HepG2 (cell line): ENCODE measurements around the gene ACTL8. TPM values are rescaled to one million over a fixed set of nuclear protein-coding genes. Genes with fewer than 3 reads are reported as not detected.

Source experiments
- ATAC-seq: fragments of 200-7000 bp; cut with Tn5 transposase; 3 replicates; pipeline ENCODE4 v1.9.1; 2020; ENCODE audit warnings: mild to moderate bottlenecking, moderate library complexity
- BruUV-seq: library from RNA; stranded (reverse); fragments of 400-500 nt; replicated peaks from 2 replicates; lab custom pipeline; 2021; lab: Mats Ljungman, UMichigan
- CTCF ChIA-PET: fragments of 300-600 bp; formaldehyde crosslinking; extraction: SDS; loops from one replicate; lab custom pipeline; 2021; ENCODE audit warnings: low total read pairs, inconsistent platforms, low intra/inter-chr PET ratio; lab: Yijun Ruan, JAX
- POLR2A ChIA-PET: fragments of 350-600 bp; sonication (Branson Sonifier 250); formaldehyde crosslinking; loops from one replicate; lab custom pipeline; 2020; ENCODE audit warnings: antibody characterized with exemption, inconsistent platforms; lab: Yijun Ruan, JAX
- DNase-seq: peaks from one replicate; pipeline ENCODE4 v3.0.0-alpha.2; 2015; ENCODE audit warnings: low spot score
- FAIRE-seq: peaks from 3 replicates; lab custom pipeline; 2011; peaks lifted over from hg19 to GRCh38; lab: Jason Lieb, UNC
- H2AFZ ChIP-seq: one replicate; pipeline ENCODE4 v1.6.1; 2011; ENCODE audit warnings: low read length, inconsistent platforms
- H3K27ac ChIP-seq: fragments of 300-600 bp; 3 replicates; pipeline ENCODE4 v1.8.0; 2011; ENCODE audit warnings: mixed run types, mild to moderate bottlenecking, mixed read lengths, low read length, inconsistent platforms; ENCODE audit not compliant: insufficient read depth; ENCODE audit errors: extremely low read length
- H3K27me3 ChIP-seq, 2 experiments: fragments of 200-600 bp in 1 of 2; 2 replicates in 1 of 2; 3 replicates in 1 of 2; pipeline versions ENCODE4 v1.6.0 to v1.8.0; 2011; ENCODE audit warnings: low read length in 2 of 2, mild to moderate bottlenecking in 2 of 2, moderate library complexity in 2 of 2, inconsistent platforms in 1 of 2; ENCODE audit not compliant: insufficient read depth in 2 of 2, control insufficient read depth in 1 of 2
- H3K36me3 ChIP-seq, 2 experiments: fragments of 200-600 bp in 1 of 2; replicated peaks in 1 of 2; 2 replicates in 1 of 2; 3 replicates in 1 of 2; pipeline versions ENCODE4 v1.5.1 to v1.8.0; 2011; ENCODE audit warnings: low read length in 2 of 2, inconsistent platforms in 1 of 2; ENCODE audit not compliant: insufficient read depth in 2 of 2, control insufficient read depth in 1 of 2
- H3K4me1 ChIP-seq: 2 replicates; pipeline ENCODE4 v1.5.1; 2012; ENCODE audit warnings: low read length, inconsistent platforms; ENCODE audit not compliant: insufficient read depth
- H3K4me2 ChIP-seq: 2 replicates; pipeline ENCODE4 v1.6.0; 2011; ENCODE audit warnings: low read depth, low read length, inconsistent platforms
- H3K4me3 ChIP-seq, 3 experiments: fragments of 200-600 bp in 1 of 3; sonication (generic), shearing (Covaris generic) in 1 of 3; replicated peaks in 1 of 3; 2 replicates each; pipeline ENCODE4 v1.5.1; 2011 to 2016; ENCODE audit warnings: low read length in 3 of 3, inconsistent platforms in 2 of 3, low read depth in 2 of 3, mild to moderate bottlenecking in 2 of 3, control low read depth in 1 of 3, mixed read lengths in 1 of 3; ENCODE audit not compliant: insufficient read depth in 1 of 3
- H3K79me2 ChIP-seq: one replicate; pipeline ENCODE4 v1.6.1; 2011; ENCODE audit warnings: low read length, inconsistent platforms; ENCODE audit not compliant: insufficient read depth
- H3K9ac ChIP-seq: 2 replicates; pipeline ENCODE4 v1.6.0; 2011; ENCODE audit warnings: mild to moderate bottlenecking, low read depth, low read length, inconsistent platforms; ENCODE audit not compliant: insufficient read depth
- H3K9me3 ChIP-seq: 2 replicates; pipeline ENCODE4 v1.5.1; 2012; ENCODE audit warnings: mild to moderate bottlenecking, low read length
- H4K20me1 ChIP-seq: 2 replicates; pipeline ENCODE4 v1.6.0; 2011; ENCODE audit warnings: inconsistent platforms, mild to moderate bottlenecking, low read length, moderate library complexity; ENCODE audit not compliant: insufficient read depth
- REPIN1 ChIP-seq: sonication (generic); formaldehyde crosslinking; IDR thresholded peaks from 2 replicates; pipeline ENCODE4 v1.8.0; 2022; ENCODE audit warnings: missing genetic modification reagents, low read depth, mild to moderate bottlenecking, borderline replicate concordance
- ZBTB40 ChIP-seq, 2 experiments: fragments of 450-650 bp in 1 of 2; sonication (generic) in 1 of 2; formaldehyde crosslinking in 1 of 2; IDR thresholded peaks; 2 replicates each; pipeline versions ENCODE4 v1.6.1 to v1.8.0; 2016 to 2022; ENCODE audit warnings: antibody characterized with exemption in 1 of 2, mild to moderate bottlenecking in 1 of 2, missing genetic modification reagents in 1 of 2
- WGBS: methylation state at CpG from one replicate; pipeline ENCODE4 v1.1.6; 2017; ENCODE audit warnings: low lambda C conversion rate; 5-methylcytosine and 5-hydroxymethylcytosine counted together
- in situ Hi-C: cut with HindIII; loops from 2 replicates; pipeline ENCODE4 v1.10.0; 2017; ENCODE audit warnings: low pct_unique_long_range_greater_than_20kb; ENCODE audit not compliant: extremely low pct_ligation_motif_present
- intact Hi-C: fragments of 100-400 bp; cut with micrococcal nuclease; formaldehyde crosslinking; loops from one replicate; pipeline ENCODE4 v1.10.0; 2022; ENCODE audit not compliant: unreplicated experiment
- polyA plus RNA-seq, 8 experiments: library from polyadenylated mRNA; depleted of rRNA in 3 of 8; stranded (reverse) in 7 of 8; unstranded in 1 of 8; fragments of >200 nt; fragmentation: Illumina TruSeq in 4 of 8; extraction: Trizol in 4 of 8; gene quantifications; 2 replicates each; pipeline versions ENCODE4 v1.2.1 to v1.2.3, GENCODE V29; 2011 to 2016; ENCODE audit warnings: low read depth in 4 of 8, missing spikeins in 1 of 8, mixed read lengths in 1 of 8; ENCODE audit not compliant: insufficient read depth in 1 of 8
- total RNA-seq, 5 experiments: library from RNA; depleted of rRNA; stranded (reverse); fragments of >200 nt; fragmentation: Illumina TruSeq; extraction: Trizol; gene quantifications; 2 replicates each; pipeline ENCODE4 v1.2.3, GENCODE V29; 2016; ENCODE audit warnings: low read depth in 1 of 5

The ACTL8 gene
- total and polyA plus RNA-seq, 2 of the 13 experiments (the other 11 are each of a cell fraction or from before 2014, with no cell fraction given) = 0.09 to 0.64 TPM

GRCh38 chr1:17860812-17861211, 105.7 kb downstream of the ACTL8 start:
- H3K36me3 ChIP-seq = no peaks in the 10 kb centered on the region
- 7% methylated on average over 1 of the region's 1 CpG for WGBS
- POLR2A ChIA-PET = no interaction called here
- TF ChIP-seq REPIN1 (CRISPR knock-in tag) = no peak
- 0 out of 2 replicates have a peak, but pooled peaks have one; percentile 5 for TF ChIP-seq ZBTB40 (IDR thresholded peaks at IDR 0.05)
- no peak for TF ChIP-seq ZBTB40 (CRISPR knock-in tag; IDR thresholded peaks at IDR 0.05)
- H4K20me1 ChIP-seq = no peaks in the 10 kb centered on the region
- intact Hi-C loops = no loop called here
- in situ Hi-C loops = no loop called here
- FAIRE-seq = no peak
- H3K79me2 ChIP-seq = no peaks in the 10 kb centered on the region
- CTCF ChIA-PET = no interaction called here
- peaks cover 28% of the 10 kb centered on the region for H3K4me1 ChIP-seq
- DNase-seq = no peak
- no peak overlapping the region for H3K9ac ChIP-seq
- H3K27ac ChIP-seq = no peak overlapping the region
- H3K27me3 ChIP-seq = peaks cover 0 to 1% of the 10 kb centered on the region in 2 experiments; a peak in 1 of 5 replicates
- H3K4me2 ChIP-seq = no peak overlapping the region
- no peak for ATAC-seq
- no peak overlapping the region for H2AFZ ChIP-seq
- no peak overlapping the region for H3K4me3 ChIP-seq
- H3K9me3 ChIP-seq = no peaks in the 10 kb centered on the region
- no TSS peak for BruUV-seq
